Panc1 (cell line): Measurements from ENCODE around the gene TMED8. TPM values are rescaled to one million over a fixed set of nuclear protein-coding genes. Genes with fewer than 3 reads are reported as not detected.
A peak's percentile ranks its signal among the peaks of the same experiment; 100 is the strongest.

ENCODE experiments used
- ATAC-seq: fragments of 200-7000 bp; cut with Tn5 transposase; 2 replicates; pipeline ENCODE4 v1.9.1; 2020; ENCODE audit warnings: mild to moderate bottlenecking, moderate library complexity
- BruUV-seq: library from RNA; stranded (reverse); fragments of 400-500 nt; replicated peaks from 2 replicates; lab custom pipeline; 2021; lab: Mats Ljungman, UMichigan
- CTCF ChIA-PET: fragments of 300-600 bp; sonication (Branson Sonifier 250); formaldehyde crosslinking; loops from one replicate; lab custom pipeline; 2022; ENCODE audit warnings: antibody characterized with exemption; lab: Charles Lee
- POLR2A ChIA-PET: fragments of 300-600 bp; sonication (Branson Sonifier 250); formaldehyde crosslinking; loops from one replicate; lab custom pipeline; 2022; ENCODE audit warnings: antibody characterized with exemption; lab: Charles Lee
- DNase-seq: peaks from one replicate; pipeline ENCODE4 v3.0.0-alpha.2; 2010; ENCODE audit warnings: low read depth, low spot score
- H3K27ac ChIP-seq: 2 replicates; pipeline ENCODE4 v1.5.1; 2011; ENCODE audit warnings: mild to moderate bottlenecking, low read length, inconsistent platforms
- H3K27me3 ChIP-seq: fragments of 200-500 bp; sonication (Bioruptor generic); 2 replicates; pipeline ENCODE4 v1.6.0; 2014; ENCODE audit warnings: low read length, inconsistent platforms; ENCODE audit not compliant: control insufficient read depth, insufficient read depth
- H3K36me3 ChIP-seq: fragments of 200-500 bp; sonication (Bioruptor generic); 2 replicates; pipeline ENCODE4 v1.5.1; 2014; ENCODE audit warnings: inconsistent platforms, mild to moderate bottlenecking, low read length, moderate library complexity; ENCODE audit not compliant: control insufficient read depth, insufficient read depth
- H3K4me1 ChIP-seq: 2 replicates; pipeline ENCODE4 v1.5.1; 2011; ENCODE audit warnings: inconsistent platforms, mild to moderate bottlenecking, low read length, moderate library complexity; ENCODE audit not compliant: control insufficient read depth, insufficient read depth
- H3K4me3 ChIP-seq, 2 experiments: 2 replicates each; pipeline ENCODE4 v1.5.1; 2011 to 2012; ENCODE audit warnings: low read depth in 2 of 2, low read length in 2 of 2, mild to moderate bottlenecking in 2 of 2, inconsistent platforms in 1 of 2, moderate library complexity in 1 of 2
- H3K9me3 ChIP-seq: fragments of 200-500 bp; sonication (Bioruptor generic); 2 replicates; pipeline ENCODE4 v1.5.1; 2014; ENCODE audit warnings: low read depth, mild to moderate bottlenecking, inconsistent platforms, low read length, moderate library complexity; ENCODE audit not compliant: control insufficient read depth, insufficient read depth
- POLR2AphosphoS5 ChIP-seq: IDR thresholded peaks from 2 replicates; pipeline ENCODE4 v1.6.1; 2012; ENCODE audit warnings: mild to moderate bottlenecking, low read depth, low read length, moderate library complexity
- SIN3A ChIP-seq: IDR thresholded peaks from 2 replicates; pipeline ENCODE4 v1.6.1; 2012; ENCODE audit warnings: low read depth, mild to moderate bottlenecking, low read length, moderate library complexity, borderline replicate concordance; ENCODE audit not compliant: insufficient read depth
- TCF7L2 ChIP-seq: IDR thresholded peaks from 2 replicates; pipeline ENCODE4 v1.6.1; 2011; ENCODE audit warnings: mild to moderate bottlenecking, low read depth, low read length, inconsistent platforms
- in situ Hi-C: cut with HindIII; loops from 2 replicates; pipeline ENCODE4 v1.10.0; 2016; ENCODE audit warnings: low sequenced_read_pairs, low pct_unique_long_range_greater_than_20kb
- intact Hi-C: fragments of 100-400 bp; cut with micrococcal nuclease; formaldehyde crosslinking; loops from one replicate; pipeline ENCODE4 v1.10.0; 2022; ENCODE audit not compliant: unreplicated experiment
- total RNA-seq: library from RNA; stranded (reverse); gene quantifications from one replicate; pipeline ENCODE4 v1.2.1, GENCODE V29; 2021; ENCODE audit not compliant: unreplicated experiment
- TF ChIP-seq, protein P1 (sequence below): fragments of 450-650 bp; IDR thresholded peaks from 2 replicates; pipeline ENCODE4 v1.5.1; 2017; ENCODE audit warnings: mild to moderate bottlenecking
- TF ChIP-seq, protein P2 (sequence below), 2 experiments: IDR thresholded peaks; 2 replicates each; pipeline ENCODE4 v1.6.1; 2011 to 2012; ENCODE audit warnings: low read depth in 2 of 2, control low read depth in 1 of 2, low read length in 1 of 2, mild to moderate bottlenecking in 1 of 2, moderate library complexity in 1 of 2; ENCODE audit not compliant: insufficient read depth in 1 of 2

TMED8 gene
- total RNA-seq, 1 experiment from 2014 or later: 8.5 TPM

DNA sequence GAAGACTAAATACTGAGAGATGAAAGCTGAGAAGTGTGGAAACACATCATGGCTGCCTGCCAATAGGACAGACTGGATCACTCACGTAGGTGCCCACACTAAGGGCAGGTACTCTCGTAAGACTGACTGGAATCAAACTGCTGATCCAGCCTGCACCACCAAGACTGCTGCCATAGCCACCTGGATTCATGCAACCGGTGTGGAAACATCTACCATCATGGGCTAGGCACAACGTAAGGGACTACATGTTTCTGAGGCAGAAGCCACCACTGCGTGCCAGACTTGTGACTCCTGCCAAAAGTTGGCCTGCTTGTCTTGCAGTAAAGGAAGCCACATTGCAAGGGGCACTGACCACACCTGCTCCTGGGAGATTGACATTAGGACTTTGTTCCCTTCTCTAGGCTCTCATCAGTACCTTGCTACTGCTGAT is 60.0 kb downstream of the TMED8 start:
- H3K36me3 ChIP-seq: no peaks in the 10 kb centered on the region
- POLR2A ChIA-PET: interaction anchor here (0.7 kb wide), 1 partner anchor 215 kb away, joined by 14 read pairs; no protein-coding TSS in a partner anchor
- DNase-seq (no peak), ATAC-seq (no peak)
- CTCF ChIA-PET: interaction anchor here (0.6 to 2.2 kb wide), 5 partner anchors 13 to 164 kb away, joined by 3 to 33 read pairs (median 14); no protein-coding TSS in a partner anchor
- no peaks in the 10 kb centered on the region for H3K27me3 ChIP-seq
- no peak overlapping the region for H3K4me3 ChIP-seq
- TF ChIP-seq, protein P1, sequence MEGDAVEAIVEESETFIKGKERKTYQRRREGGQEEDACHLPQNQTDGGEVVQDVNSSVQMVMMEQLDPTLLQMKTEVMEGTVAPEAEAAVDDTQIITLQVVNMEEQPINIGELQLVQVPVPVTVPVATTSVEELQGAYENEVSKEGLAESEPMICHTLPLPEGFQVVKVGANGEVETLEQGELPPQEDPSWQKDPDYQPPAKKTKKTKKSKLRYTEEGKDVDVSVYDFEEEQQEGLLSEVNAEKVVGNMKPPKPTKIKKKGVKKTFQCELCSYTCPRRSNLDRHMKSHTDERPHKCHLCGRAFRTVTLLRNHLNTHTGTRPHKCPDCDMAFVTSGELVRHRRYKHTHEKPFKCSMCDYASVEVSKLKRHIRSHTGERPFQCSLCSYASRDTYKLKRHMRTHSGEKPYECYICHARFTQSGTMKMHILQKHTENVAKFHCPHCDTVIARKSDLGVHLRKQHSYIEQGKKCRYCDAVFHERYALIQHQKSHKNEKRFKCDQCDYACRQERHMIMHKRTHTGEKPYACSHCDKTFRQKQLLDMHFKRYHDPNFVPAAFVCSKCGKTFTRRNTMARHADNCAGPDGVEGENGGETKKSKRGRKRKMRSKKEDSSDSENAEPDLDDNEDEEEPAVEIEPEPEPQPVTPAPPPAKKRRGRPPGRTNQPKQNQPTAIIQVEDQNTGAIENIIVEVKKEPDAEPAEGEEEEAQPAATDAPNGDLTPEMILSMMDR: no peak
- TF ChIP-seq POLR2AphosphoS5 (no peak), SIN3A (no peak)
- intact Hi-C loops (loop anchor here (5.0 kb wide), 1 partner anchor 165 kb away; no protein-coding TSS in a partner anchor), in situ Hi-C loops (no loop called here)
- H3K4me1 ChIP-seq: peaks cover 52% of the 10 kb centered on the region
- no peak overlapping the region for H3K27ac ChIP-seq
- BruUV-seq: no TSS peak
- H3K9me3 ChIP-seq: no peaks in the 10 kb centered on the region

DNA sequence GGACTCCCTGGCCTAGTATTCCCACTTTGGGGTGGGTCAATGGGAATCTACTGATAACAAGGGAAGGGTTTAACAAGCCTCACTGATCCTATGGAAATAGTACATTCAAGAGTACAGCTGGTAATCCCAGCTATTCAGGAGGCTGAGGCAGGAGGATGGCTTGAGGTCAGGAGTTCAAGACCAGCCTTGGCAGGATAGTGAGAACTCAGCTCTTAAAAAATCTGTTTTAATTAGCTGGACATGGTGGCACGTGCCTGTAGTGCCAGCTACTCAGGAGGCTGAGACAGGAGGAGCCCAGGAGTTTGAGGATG is 60.7 kb downstream of the TMED8 start:
- no peak for ATAC-seq
- Histone ChIP-seq H3K4me1 (peaks cover 51% of the 10 kb centered on the region), H3K4me3 (no peak overlapping the region), H3K9me3 (no peaks in the 10 kb centered on the region), H3K27ac (no peak overlapping the region), H3K27me3 (no peaks in the 10 kb centered on the region), H3K36me3 (no peaks in the 10 kb centered on the region)
- TF ChIP-seq, protein P1: peak; percentile 64
- no peak for TF ChIP-seq TCF7L2
- in situ Hi-C loops (no loop called here), intact Hi-C loops (loop anchor here (5.0 kb wide), 1 partner anchor 164 kb away; no protein-coding TSS in a partner anchor)
- no TSS peak for BruUV-seq
- CTCF ChIA-PET: interaction anchor here (0.6 to 2.2 kb wide), 7 partner anchors 9 to 288 kb away, joined by 3 to 33 read pairs (median 12); no protein-coding TSS in a partner anchor
- DNase-seq: no peak
- POLR2A ChIA-PET: interaction anchor here (0.5 to 1.3 kb wide), 2 partner anchors 12 to 352 kb away, joined by 4 to 5 read pairs; no protein-coding TSS in a partner anchor

DNA sequence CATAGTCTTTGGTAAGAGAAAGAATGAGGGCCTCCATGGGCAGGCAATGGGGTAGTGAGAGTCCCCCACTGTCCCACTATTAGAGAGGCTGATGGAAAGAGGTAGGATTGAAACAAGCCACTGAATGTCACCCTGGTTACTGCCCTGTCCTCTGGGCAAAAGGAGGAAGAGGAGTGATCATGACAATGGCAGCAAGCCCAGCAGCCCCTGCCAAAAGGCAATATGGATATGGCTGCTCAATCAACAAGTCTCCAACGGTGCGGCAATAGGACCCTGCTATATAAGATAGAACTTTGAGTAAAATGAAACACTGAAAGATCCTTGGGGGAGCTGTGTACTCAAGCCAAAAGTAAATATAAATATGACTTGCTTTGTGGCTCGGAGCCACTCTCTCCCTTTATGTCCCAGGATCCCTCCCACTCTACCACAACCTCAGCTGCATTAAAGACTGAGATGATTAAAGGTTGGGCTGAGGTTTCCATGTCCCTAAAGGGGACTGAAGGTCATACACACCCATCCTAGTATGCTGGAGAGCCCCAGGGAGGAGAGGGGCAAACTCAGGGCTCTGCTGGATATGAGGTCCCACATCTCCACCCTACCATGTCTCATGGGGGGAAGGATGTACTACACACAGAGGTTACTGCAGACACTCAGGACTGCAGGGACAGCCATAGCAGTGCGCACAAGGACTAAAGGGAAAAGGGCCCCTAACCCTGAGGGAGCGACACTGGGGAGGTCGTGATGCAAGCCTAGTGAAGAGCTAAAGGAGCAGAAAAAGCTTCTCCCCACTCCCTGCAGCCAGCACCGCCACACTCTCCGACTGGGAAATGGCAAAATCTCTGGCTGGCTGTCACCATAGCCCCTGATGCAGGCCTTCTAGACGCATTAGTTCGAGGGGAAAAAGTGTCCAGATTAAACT is 62.1 kb downstream of the TMED8 start:
- H3K36me3 ChIP-seq: no peaks in the 10 kb centered on the region
- no TSS peak for BruUV-seq
- TF ChIP-seq, protein P1: no peak
- no peak for TF ChIP-seq TCF7L2
- no peak for TF ChIP-seq SIN3A
- TF ChIP-seq POLR2AphosphoS5: no peak
- TF ChIP-seq, protein P2, sequence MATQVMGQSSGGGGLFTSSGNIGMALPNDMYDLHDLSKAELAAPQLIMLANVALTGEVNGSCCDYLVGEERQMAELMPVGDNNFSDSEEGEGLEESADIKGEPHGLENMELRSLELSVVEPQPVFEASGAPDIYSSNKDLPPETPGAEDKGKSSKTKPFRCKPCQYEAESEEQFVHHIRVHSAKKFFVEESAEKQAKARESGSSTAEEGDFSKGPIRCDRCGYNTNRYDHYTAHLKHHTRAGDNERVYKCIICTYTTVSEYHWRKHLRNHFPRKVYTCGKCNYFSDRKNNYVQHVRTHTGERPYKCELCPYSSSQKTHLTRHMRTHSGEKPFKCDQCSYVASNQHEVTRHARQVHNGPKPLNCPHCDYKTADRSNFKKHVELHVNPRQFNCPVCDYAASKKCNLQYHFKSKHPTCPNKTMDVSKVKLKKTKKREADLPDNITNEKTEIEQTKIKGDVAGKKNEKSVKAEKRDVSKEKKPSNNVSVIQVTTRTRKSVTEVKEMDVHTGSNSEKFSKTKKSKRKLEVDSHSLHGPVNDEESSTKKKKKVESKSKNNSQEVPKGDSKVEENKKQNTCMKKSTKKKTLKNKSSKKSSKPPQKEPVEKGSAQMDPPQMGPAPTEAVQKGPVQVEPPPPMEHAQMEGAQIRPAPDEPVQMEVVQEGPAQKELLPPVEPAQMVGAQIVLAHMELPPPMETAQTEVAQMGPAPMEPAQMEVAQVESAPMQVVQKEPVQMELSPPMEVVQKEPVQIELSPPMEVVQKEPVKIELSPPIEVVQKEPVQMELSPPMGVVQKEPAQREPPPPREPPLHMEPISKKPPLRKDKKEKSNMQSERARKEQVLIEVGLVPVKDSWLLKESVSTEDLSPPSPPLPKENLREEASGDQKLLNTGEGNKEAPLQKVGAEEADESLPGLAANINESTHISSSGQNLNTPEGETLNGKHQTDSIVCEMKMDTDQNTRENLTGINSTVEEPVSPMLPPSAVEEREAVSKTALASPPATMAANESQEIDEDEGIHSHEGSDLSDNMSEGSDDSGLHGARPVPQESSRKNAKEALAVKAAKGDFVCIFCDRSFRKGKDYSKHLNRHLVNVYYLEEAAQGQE (IDR thresholded peaks at IDR 0.05; ENCODE audit: insufficient read depth in 1 of 2, low read depth in 2 of 2, low read length in 1 of 2): no peak
- peak overlapping the region; percentile 59 for H3K27ac ChIP-seq
- DNase-seq (no peak), ATAC-seq (peak; percentile 45)
- no peaks in the 10 kb centered on the region for H3K27me3 ChIP-seq
- intact Hi-C loops: loop anchor here (5.0 kb wide), 1 partner anchor 162 kb away; no protein-coding TSS in a partner anchor
- ChIA-PET CTCF (interaction anchor here (0.6 to 2.2 kb wide), 7 partner anchors 11 to 175 kb away, joined by 3 to 33 read pairs (median 8); no protein-coding TSS in a partner anchor), POLR2A (no interaction called here)
- H3K9me3 ChIP-seq: no peaks in the 10 kb centered on the region
- in situ Hi-C loops: no loop called here
- peaks cover 50% of the 10 kb centered on the region for H3K4me1 ChIP-seq
- no peak overlapping the region for H3K4me3 ChIP-seq
